GM19468 (cell line): ENCODE results near the gene LYPD6B.

Experiments
- ATAC-seq: cut with Tn5 transposase; IDR thresholded peaks from one replicate; pipeline ENCODE4 v1.9.1; 2021; ENCODE audit warnings: mild to moderate bottlenecking, moderate library complexity, moderate number of reproducible peaks; ENCODE audit not compliant: unreplicated experiment; ENCODE audit errors: extremely low read depth

Gene LYPD6B

GRCh38 chr2:149068996-149069888 is 30.7 kb downstream of the LYPD6B start:
- ATAC-seq = no peak

- no peak for ATAC-seq
Observed at GRCh38 chr2:149070681-149071320, 32.3 kb downstream of the LYPD6B start.

- ATAC-seq = no peak
Observed at GRCh38 chr2:149075105-149075504, 36.6 kb downstream of the LYPD6B start.

GRCh38 chr2:149075853-149076252 is 37.4 kb downstream of the LYPD6B start:
- no peak for ATAC-seq

- ATAC-seq = no peak
Observed at GRCh38 chr2:149076863-149077412, 38.4 kb downstream of the LYPD6B start.

- ATAC-seq = no peak
Observed at GRCh38 chr2:149077861-149078260, 39.4 kb downstream of the LYPD6B start.

GRCh38 chr2:149080099-149080498 is 41.6 kb downstream of the LYPD6B start:
- no peak for ATAC-seq

- no peak for ATAC-seq
Observed at GRCh38 chr2:149080971-149081370, 42.5 kb downstream of the LYPD6B start.

GRCh38 chr2:149082079-149082478 is 43.6 kb downstream of the LYPD6B start:
- no peak for ATAC-seq

- ATAC-seq = no peak
Observed at GRCh38 chr2:149082735-149083134, 44.2 kb downstream of the LYPD6B start.

GRCh38 chr2:149084924-149085795 is 46.7 kb downstream of the LYPD6B start:
- no peak for ATAC-seq

- ATAC-seq = no peak
Observed at GRCh38 chr2:149087751-149088150, 49.3 kb downstream of the LYPD6B start.

GRCh38 chr2:149089068-149089467 is 50.6 kb downstream of the LYPD6B start:
- ATAC-seq = no peak

- no peak for ATAC-seq
Observed at GRCh38 chr2:149090706-149091105, 52.2 kb downstream of the LYPD6B start.

- ATAC-seq = no peak
Observed at GRCh38 chr2:149093579-149093978, 55.1 kb downstream of the LYPD6B start.

- no peak for ATAC-seq
Observed at GRCh38 chr2:149094217-149095015, 55.9 kb downstream of the LYPD6B start.

GRCh38 chr2:149098701-149099100 is 60.2 kb downstream of the LYPD6B start:
- no peak for ATAC-seq

GRCh38 chr2:149099298-149099697 is 60.8 kb downstream of the LYPD6B start:
- ATAC-seq = no peak
